ENCODE measurements around the gene CD300LB. TPM values are rescaled to one million over a fixed set of nuclear protein-coding genes. Genes with fewer than 3 reads are reported as not detected.

The CD300LB gene
- total RNA-seq, 2 donors from 2014 or later = 0.64 to 0.80 TPM

- intact Hi-C loops (cut with DNase I) = no loop called here
- TF ChIP-seq POLR2A (IDR thresholded peaks at IDR 0.05) (no peak), CTCF (IDR thresholded peaks at IDR 0.05) (no peak), POLR2AphosphoS5 (IDR thresholded peaks at IDR 0.05) (no peak)
- Histone ChIP-seq H3K4me1 (replicated peaks) (no peaks in the 10 kb centered on the region), H3K4me3 (no peak overlapping the region), H3K27me3 (replicated peaks; ENCODE audit: insufficient read depth) (no peaks in the 10 kb centered on the region), H3K36me3 (no peaks in the 10 kb centered on the region), H3K27ac (no peak overlapping the region), H3K9me3 (no peaks in the 10 kb centered on the region)
- DNase-seq (ENCODE audit: low spot score) = no peak
- WGBS = 72% methylated on average over 9 of the region's 9 CpGs
Observed at GRCh38 chr17:74474043-74474792, 57.1 kb downstream of the CD300LB start.

- TF ChIP-seq POLR2AphosphoS5 (IDR thresholded peaks at IDR 0.05) = no peak
- no peak for DNase-seq (ENCODE audit: low spot score)
- Histone ChIP-seq H3K4me3 (no peak overlapping the region), H3K27me3 (replicated peaks; ENCODE audit: insufficient read depth) (no peaks in the 10 kb centered on the region), H3K27ac (no peak overlapping the region), H3K4me1 (replicated peaks) (no peaks in the 10 kb centered on the region), H3K36me3 (no peaks in the 10 kb centered on the region), H3K9me3 (no peaks in the 10 kb centered on the region)
- intact Hi-C loops (cut with DNase I) = no loop called here
- 88% methylated on average over 8 of the region's 8 CpGs for WGBS
Observed at GRCh38 chr17:74473294-74473693, 58.0 kb downstream of the CD300LB start.

- Histone ChIP-seq H3K36me3 (no peaks in the 10 kb centered on the region), H3K4me3 (no peak overlapping the region), H3K4me1 (replicated peaks) (no peaks in the 10 kb centered on the region), H3K27me3 (replicated peaks; ENCODE audit: insufficient read depth) (no peaks in the 10 kb centered on the region), H3K27ac (no peak overlapping the region), H3K9me3 (no peaks in the 10 kb centered on the region)
- intact Hi-C loops (cut with DNase I) = no loop called here
- 59% methylated on average over 4 of the region's 4 CpGs for WGBS
- TF ChIP-seq POLR2A (IDR thresholded peaks at IDR 0.05) (no peak), POLR2AphosphoS5 (IDR thresholded peaks at IDR 0.05) (no peak), CTCF (IDR thresholded peaks at IDR 0.05) (no peak)
- no peak for DNase-seq (ENCODE audit: low spot score)
Observed at GRCh38 chr17:74472890-74473289, 58.4 kb downstream of the CD300LB start.

- Histone ChIP-seq H3K9me3 (no peaks in the 10 kb centered on the region), H3K27me3 (replicated peaks; ENCODE audit: insufficient read depth) (no peaks in the 10 kb centered on the region), H3K4me3 (no peak overlapping the region), H3K27ac (no peak overlapping the region), H3K4me1 (replicated peaks) (no peaks in the 10 kb centered on the region), H3K36me3 (no peaks in the 10 kb centered on the region)
- DNase-seq (ENCODE audit: low spot score) = no peak
- 92% methylated on average over 3 of the region's 3 CpGs for WGBS
- intact Hi-C loops (cut with DNase I) = no loop called here
- no peak for TF ChIP-seq POLR2AphosphoS5 (IDR thresholded peaks at IDR 0.05)
Observed at GRCh38 chr17:74471341-74471740, 59.9 kb downstream of the CD300LB start.

Other genes with a start within 250 kb of the CD300LB start
- under 1 TPM; 0.36 to 0.62 TPM for gene KIF19, start 205.2 kb downstream of the CD300LB start, total RNA-seq
- not detected for gene BTBD17, start 169.6 kb downstream of the CD300LB start, total RNA-seq
- gene GPR142, start 164.0 kb downstream of the CD300LB start, total RNA-seq = 1 to 10 TPM in 1 of 2 donors, not detected in 1; 3.6 TPM
- gene GPRC5C, start 99.4 kb downstream of the CD300LB start, total RNA-seq = 100 to 1,000 TPM in 1 of 2 donors, 10 to 100 TPM in 1; 66.3 to 186 TPM
- gene CD300A, start 64.8 kb downstream of the CD300LB start, total RNA-seq = 1 to 10 TPM; 2.1 to 4.1 TPM
- gene CD300C, start 14.6 kb upstream of the CD300LB start, total RNA-seq = 1 to 10 TPM in 1 of 2 donors, not detected in 1; 1.5 TPM
- not detected for gene CD300H, start 36.0 kb upstream of the CD300LB start, total RNA-seq
- not detected for gene CD300LD, start 60.8 kb upstream of the CD300LB start, total RNA-seq
- under 1 TPM in 1 of 2 donors, not detected in 1; 0.45 TPM for gene CD300E, start 92.3 kb upstream of the CD300LB start, total RNA-seq
- 1 to 10 TPM in 1 of 2 donors, under 1 TPM in 1; 0.59 to 1.2 TPM for gene CD300LF, start 181.4 kb upstream of the CD300LB start, total RNA-seq
- 1 to 10 TPM; 1.6 to 2.2 TPM for gene RAB37, start 205.8 kb upstream of the CD300LB start, total RNA-seq
- 100 to 1,000 TPM in 1 of 2 donors, 10 to 100 TPM in 1; 84.1 to 133 TPM for gene NHERF1, start 217.2 kb upstream of the CD300LB start, total RNA-seq
- gene NAT9, start 244.9 kb upstream of the CD300LB start, total RNA-seq = 10 to 100 TPM; 29.6 to 49.3 TPM

Data from prostate gland (tissue), 2 donors.